Activated T-helper 17 cell treated with anti-CD3 and anti-CD28 coated beads, Interleukin-2, amount 50 U/mL, for 72 hours (primary cell): ENCODE results near the gene ADD2. TPM values are rescaled to one million over a fixed set of nuclear protein-coding genes. Genes with fewer than 3 reads are reported as not detected.

Source experiments
- ATAC-seq: fragments of 150-1000 bp; cut with Tn5 transposase; replicated peaks from 2 replicates; pipeline ENCODE4 v1.10.0; 2021; ENCODE audit warnings: mild to moderate bottlenecking, moderate library complexity
- H3K27ac Mint-ChIP-seq: one replicate; pipeline ENCODE4 v1.8.0; 2022; ENCODE audit warnings: mixed read lengths
- H3K27me3 Mint-ChIP-seq: one replicate; pipeline ENCODE4 v1.8.0; 2022; ENCODE audit warnings: mixed read lengths
- H3K36me3 Mint-ChIP-seq: one replicate; pipeline ENCODE4 v1.8.0; 2022; ENCODE audit warnings: low read depth, mild to moderate bottlenecking, mixed read lengths
- H3K4me1 Mint-ChIP-seq: one replicate; pipeline ENCODE4 v1.8.0; 2022; ENCODE audit warnings: mixed read lengths
- H3K4me3 Mint-ChIP-seq: one replicate; pipeline ENCODE4 v1.8.0; 2022; ENCODE audit warnings: mild to moderate bottlenecking, mixed read lengths
- H3K9me3 Mint-ChIP-seq: one replicate; pipeline ENCODE4 v1.8.0; 2022; ENCODE audit warnings: mixed read lengths
- total RNA-seq, 2 donors: library from RNA; stranded (reverse); gene quantifications; one replicate each; pipeline ENCODE4 v1.2.3, GENCODE V29; 2022

ADD2 gene
- total RNA-seq, 2 donors from 2014 or later = 2.0 to 7.4 TPM

DNA sequence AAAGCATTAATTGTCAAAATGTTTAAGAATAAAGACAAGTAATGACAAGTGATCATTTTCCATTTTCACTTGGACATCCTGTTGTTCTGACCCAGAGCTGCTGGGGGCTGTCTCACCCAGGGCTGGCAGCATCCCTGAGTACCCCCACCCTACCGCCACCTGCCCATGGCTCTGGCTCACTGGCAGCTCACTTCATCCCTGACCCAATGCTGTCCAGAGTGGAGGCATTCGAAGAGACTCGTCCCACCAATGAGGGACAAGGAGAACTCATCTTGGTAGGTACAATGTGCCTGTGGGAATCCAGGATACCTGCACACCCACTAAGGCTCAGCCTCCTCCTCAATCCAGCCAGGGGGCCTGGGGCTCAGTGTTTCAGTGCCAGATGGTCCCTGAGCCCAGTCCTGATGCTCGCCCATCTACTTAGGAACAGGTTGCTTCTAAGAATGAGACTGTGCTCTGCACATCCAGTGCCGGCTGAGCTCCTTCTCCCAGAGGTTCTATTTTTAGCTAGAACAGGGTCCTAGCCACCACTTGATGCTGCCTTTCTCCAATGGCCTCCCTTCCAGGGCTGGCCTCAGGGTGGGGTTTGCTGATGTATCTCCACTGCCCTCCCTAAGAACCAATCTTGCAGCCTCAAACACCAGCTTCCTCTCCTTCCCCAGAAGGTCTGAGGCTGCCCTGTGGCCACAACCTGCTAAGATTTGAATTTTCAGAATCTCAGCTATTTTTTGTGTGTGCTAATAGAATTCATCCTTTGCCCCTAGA is 53.7 kb downstream of the ADD2 start:
- Mint-ChIP-seq H3K36me3 (no peaks in the 10 kb centered on the region), H3K9me3 (no peaks in the 10 kb centered on the region), H3K4me1 (no peaks in the 10 kb centered on the region), H3K27me3 (peaks cover 6% of the 10 kb centered on the region), H3K4me3 (no peak overlapping the region), H3K27ac (no peak overlapping the region)
- ATAC-seq = no peak

DNA sequence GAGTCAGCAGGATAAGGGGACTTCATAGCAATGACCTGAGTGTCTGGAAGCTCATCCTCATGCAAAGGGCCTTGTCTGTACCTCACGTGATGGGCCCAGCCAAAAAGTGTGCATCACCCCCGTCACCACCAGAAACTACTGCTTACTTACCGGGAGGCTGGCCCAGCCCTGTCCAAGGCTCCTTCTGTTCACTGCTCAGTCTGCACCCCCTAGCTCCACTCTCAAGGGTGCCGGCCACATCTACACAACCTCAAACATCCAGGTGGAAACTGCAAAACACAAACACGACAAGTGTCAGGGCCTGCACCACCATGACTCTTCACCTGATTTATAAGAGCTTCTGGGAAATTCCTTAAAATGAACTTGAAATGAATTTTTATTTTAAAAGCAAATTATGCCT is 55.1 kb downstream of the ADD2 start:
- Mint-ChIP-seq H3K4me1 (no peaks in the 10 kb centered on the region), H3K9me3 (no peaks in the 10 kb centered on the region), H3K4me3 (no peak overlapping the region), H3K27ac (no peak overlapping the region), H3K27me3 (peaks cover 6% of the 10 kb centered on the region), H3K36me3 (no peaks in the 10 kb centered on the region)
- no peak for ATAC-seq

DNA sequence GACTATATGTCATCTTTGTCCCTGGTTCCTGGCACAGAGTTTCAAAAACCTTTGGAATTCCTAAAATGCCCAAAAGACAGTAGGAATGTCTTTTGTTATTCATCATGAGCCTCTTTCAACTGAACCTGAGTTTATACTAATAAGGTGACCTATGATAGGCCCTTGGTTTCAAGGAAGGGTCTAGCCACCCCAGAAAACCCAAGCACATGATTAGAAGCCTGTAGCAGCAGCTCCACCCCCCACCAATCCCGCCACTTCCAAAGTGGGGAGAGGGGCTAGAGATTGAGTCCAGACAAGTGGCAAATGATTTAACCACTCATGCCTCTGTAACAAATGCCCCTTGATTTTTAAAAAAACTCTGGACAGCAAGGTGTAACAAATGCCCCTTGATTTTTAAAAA is 56.8 kb downstream of the ADD2 start:
- Mint-ChIP-seq H3K4me1 (no peaks in the 10 kb centered on the region), H3K4me3 (no peak overlapping the region), H3K9me3 (no peaks in the 10 kb centered on the region), H3K36me3 (no peaks in the 10 kb centered on the region), H3K27ac (no peak overlapping the region), H3K27me3 (peaks cover 3% of the 10 kb centered on the region)
- ATAC-seq = no peak

DNA sequence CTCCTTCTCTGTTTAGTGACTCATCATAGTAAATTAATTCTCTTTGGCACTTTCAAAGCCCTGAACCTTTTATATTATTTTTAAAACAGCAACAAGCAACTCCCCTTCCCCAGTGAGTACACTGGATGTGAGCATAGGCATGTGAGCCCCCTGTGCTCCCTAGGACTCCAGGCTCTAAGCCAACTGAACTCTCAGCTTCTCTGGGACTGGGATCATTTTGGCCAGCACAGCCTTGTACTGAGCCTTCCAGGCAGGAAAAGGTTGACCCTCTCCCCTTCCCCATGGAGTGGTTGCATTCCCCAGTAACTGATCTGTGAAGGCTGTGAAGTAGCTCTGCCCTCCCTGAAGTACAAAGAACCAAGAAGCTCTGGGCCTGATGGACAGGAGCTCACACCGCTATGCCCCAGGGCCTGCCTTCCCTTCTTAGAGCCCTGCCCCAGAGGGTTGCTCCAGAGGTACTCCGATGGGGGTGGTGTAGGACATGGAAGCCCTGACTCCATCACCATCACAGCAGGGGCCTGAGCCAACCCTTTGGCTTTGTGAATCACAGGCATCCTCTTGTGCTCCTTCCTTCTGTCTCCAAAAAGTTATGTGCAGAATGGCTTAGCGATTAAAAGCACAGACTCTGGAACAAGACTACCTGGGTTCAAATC is 57.8 kb downstream of the ADD2 start:
- Mint-ChIP-seq H3K27me3 (no peaks in the 10 kb centered on the region), H3K9me3 (no peaks in the 10 kb centered on the region), H3K36me3 (no peaks in the 10 kb centered on the region), H3K4me1 (no peaks in the 10 kb centered on the region), H3K27ac (no peak overlapping the region), H3K4me3 (no peak overlapping the region)
- no peak for ATAC-seq

DNA sequence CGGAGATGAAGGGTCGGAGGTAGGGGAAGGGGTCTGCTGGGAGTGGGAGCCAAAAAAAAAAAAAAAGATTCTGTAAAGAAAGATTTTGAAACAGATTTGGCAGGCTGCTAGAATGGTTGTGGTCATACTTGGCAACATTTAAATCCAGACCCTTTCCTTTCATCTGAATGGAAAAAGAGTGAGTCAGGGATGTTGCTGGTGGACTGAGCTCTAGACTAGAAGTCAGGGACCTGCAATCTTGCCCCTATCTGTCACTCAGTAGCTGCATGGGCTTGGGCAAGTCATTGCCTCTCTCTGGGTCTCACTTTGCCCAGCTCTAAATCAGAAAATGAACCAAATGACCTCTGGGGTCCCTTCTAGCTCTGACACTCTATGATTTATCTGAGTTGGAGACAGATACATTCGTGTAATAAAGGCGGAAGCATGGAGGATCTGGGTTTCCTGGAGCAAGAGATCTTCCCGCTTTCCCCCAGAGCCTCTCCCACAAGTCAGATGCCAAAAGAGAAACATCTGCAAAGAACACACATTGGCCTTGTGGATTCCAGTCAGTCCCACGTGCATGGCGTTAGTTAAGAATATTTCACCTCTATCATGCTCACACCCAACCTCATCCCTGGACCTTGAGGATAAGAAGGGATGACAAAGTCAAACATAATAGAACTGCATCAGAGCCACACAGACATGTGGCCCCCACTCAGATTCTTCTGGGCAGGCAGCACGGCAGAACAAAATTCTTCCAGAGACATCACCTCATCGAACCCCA is 58.5 kb downstream of the ADD2 start:
- no peak for ATAC-seq
- Mint-ChIP-seq H3K27ac (no peak overlapping the region), H3K27me3 (no peaks in the 10 kb centered on the region), H3K9me3 (no peaks in the 10 kb centered on the region), H3K36me3 (no peaks in the 10 kb centered on the region), H3K4me3 (no peak overlapping the region), H3K4me1 (no peaks in the 10 kb centered on the region)

DNA sequence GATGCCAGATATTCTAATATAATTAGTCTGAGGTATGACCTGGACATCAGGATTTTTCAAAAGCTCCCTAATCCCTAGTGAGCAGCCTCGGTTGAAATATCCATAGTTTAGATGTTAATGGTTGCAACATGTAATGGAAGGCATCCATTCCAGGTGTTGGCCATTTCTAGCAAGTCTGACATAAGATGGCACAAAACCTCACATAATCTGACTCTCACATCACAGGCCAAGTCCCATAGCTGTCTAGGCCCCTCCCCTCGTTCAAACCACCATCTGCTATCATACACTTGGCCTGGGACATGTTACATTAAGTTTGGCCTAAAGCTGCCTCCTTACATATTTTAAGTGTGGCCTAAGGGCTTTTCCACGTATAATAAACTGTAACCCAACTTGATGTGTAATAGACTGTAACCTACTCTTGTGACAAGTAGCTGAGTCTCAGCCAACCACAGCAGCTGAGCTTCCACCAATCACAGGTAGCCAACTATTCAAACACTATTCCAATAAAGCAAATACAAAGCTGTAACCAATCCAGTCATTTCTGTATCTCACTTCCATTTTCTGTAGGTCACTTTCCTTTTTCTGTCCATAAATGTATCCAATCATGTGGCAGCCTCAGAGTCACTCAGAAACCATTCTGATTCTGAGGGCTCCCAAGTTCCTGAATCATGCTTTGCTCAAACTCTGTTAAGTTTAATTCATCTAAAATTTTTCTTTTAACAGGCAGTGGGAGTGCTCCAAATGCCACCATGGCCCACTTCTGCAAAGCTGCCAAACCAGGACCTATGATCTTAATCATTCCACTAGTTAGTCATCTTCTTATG is 59.4 kb downstream of the ADD2 start:
- no peak for ATAC-seq
- no peaks in the 10 kb centered on the region for H3K4me1 Mint-ChIP-seq
- H3K27ac Mint-ChIP-seq = no peak overlapping the region
- no peaks in the 10 kb centered on the region for H3K9me3 Mint-ChIP-seq
- no peaks in the 10 kb centered on the region for H3K27me3 Mint-ChIP-seq
- no peak overlapping the region for H3K4me3 Mint-ChIP-seq
- no peaks in the 10 kb centered on the region for H3K36me3 Mint-ChIP-seq

DNA sequence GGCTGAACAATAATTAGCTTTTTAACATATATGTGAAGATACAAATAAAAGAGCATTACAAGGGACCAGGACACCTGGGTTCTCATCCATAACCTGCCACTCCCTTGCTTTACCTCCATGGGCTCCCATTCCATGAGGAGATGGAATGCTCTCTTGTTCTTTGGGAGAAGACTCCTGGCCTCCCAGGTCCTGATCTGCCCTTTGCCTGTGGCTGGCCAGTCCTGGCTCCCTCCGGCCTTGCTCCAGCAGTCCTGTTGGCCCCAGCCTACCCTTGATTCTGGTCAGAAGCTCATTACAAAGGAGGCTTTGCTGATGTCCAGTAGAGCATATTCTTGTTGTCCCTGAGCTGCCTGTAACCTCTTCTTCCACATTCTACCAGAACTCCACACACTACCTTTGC is 60.3 kb downstream of the ADD2 start:
- no peak for ATAC-seq
- Mint-ChIP-seq H3K27me3 (no peaks in the 10 kb centered on the region), H3K4me1 (no peaks in the 10 kb centered on the region), H3K4me3 (no peak overlapping the region), H3K27ac (no peak overlapping the region), H3K36me3 (no peaks in the 10 kb centered on the region), H3K9me3 (no peaks in the 10 kb centered on the region)

DNA sequence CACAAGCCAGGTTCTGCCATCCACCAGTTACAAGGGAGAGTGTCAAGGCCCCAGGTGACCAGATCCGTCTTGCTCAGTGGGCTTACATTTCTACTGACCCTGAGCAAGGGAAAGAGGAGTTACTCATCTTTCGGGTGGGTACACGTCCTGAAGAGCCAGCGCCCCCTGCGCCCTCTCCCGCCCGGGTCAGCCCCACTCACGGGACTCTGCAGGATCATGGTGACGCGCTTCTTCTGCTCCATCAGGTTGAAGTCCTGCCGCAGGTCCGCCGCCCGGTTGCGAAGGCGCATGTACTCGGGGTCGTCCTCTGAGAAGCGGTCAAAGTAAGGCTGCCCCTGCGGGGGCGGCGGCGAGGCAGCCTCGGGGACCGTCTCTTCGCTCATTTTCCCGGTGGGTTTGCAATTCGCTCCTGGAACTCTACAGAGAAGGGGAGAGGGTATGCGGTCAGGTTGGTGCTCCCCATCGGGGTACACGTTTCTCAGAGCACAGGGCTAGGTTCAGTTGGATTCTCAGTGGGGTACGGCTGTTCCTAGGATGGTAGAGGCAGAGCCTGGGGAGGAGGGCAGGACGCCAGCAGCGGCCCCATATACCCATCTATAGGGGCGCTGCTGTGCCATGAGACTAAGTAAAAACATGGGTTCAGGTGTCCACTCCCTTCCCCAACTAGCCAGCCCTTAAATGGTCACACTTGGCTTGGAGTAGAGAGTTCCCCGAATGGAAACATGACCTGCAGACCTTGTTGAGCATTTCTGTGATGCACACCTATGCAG is 61.8 kb downstream of the ADD2 start:
- Mint-ChIP-seq H3K9me3 (no peaks in the 10 kb centered on the region), H3K27ac (no peak overlapping the region), H3K4me3 (no peak overlapping the region), H3K4me1 (no peaks in the 10 kb centered on the region), H3K27me3 (no peaks in the 10 kb centered on the region), H3K36me3 (no peaks in the 10 kb centered on the region)
- ATAC-seq = no peak

DNA sequence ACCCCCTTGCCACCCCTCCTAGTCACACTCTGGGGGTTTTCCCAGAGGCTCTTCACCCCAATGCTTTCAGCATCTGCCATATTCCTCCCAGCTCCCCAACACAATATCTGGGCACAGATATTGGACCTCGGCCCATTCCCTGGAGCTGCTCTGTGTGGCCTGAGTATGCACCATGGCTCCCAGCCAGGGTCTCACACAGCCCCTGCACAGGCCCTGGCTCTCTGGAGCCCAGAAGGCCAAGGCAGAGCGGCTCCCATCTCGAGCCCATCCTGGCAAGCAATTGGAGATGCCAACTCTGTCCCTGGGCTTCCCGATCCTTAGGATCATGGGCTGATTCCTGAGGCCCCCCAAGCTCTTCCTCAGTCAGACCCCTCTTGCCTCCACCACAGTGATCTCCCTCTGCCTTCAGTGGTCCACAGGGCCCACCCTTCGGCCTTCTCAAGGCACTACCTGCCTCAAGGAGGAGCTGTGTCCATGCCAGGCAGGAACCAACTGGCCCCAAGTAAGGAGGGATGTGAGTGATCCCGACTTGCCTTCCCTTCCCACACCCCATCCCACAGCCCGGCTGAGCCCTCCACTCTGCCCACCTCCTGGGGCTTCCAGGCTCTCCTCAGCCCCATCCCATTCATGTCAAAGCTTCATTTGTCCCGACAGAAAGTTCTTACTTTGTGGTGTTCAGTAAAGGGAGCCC is 62.7 kb downstream of the ADD2 start:
- Mint-ChIP-seq H3K27me3 (no peaks in the 10 kb centered on the region), H3K27ac (no peak overlapping the region), H3K9me3 (no peaks in the 10 kb centered on the region), H3K4me3 (no peak overlapping the region), H3K36me3 (no peaks in the 10 kb centered on the region), H3K4me1 (no peaks in the 10 kb centered on the region)
- no peak for ATAC-seq

DNA sequence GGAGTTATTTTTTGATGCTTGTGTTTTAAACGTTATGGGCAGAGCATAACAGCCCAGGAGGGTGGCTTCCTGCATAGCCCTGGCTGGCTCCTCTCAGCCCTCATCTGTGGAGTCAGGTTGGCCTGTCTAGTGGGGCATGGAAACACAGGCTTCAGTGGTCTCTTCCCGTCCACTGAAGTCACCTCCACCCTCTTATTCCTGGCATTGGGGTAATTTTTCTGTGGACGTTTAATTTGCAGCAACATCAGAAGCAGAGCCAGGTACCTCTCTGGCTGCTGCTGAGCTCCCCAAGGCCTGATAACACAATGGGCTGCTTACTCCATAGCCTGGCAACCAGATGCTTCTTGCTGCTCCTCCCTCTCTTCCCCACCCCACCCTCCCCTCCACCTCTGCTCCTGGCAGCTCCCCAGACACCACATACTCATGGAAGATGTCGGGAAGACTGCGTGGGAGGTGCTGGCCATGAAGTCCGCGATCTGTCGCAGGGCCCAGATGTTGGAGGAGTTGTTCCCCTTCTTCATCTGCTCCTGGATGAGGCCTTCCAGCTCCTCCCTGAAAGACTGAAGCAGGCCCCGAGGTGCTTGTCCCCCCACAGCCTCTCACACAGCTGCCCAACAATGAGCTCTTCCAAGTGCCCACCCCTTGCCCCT is 64.0 kb downstream of the ADD2 start:
- Mint-ChIP-seq H3K4me3 (no peak overlapping the region), H3K36me3 (no peaks in the 10 kb centered on the region), H3K27me3 (no peaks in the 10 kb centered on the region), H3K4me1 (no peaks in the 10 kb centered on the region), H3K9me3 (no peaks in the 10 kb centered on the region), H3K27ac (no peak overlapping the region)
- no peak for ATAC-seq

DNA sequence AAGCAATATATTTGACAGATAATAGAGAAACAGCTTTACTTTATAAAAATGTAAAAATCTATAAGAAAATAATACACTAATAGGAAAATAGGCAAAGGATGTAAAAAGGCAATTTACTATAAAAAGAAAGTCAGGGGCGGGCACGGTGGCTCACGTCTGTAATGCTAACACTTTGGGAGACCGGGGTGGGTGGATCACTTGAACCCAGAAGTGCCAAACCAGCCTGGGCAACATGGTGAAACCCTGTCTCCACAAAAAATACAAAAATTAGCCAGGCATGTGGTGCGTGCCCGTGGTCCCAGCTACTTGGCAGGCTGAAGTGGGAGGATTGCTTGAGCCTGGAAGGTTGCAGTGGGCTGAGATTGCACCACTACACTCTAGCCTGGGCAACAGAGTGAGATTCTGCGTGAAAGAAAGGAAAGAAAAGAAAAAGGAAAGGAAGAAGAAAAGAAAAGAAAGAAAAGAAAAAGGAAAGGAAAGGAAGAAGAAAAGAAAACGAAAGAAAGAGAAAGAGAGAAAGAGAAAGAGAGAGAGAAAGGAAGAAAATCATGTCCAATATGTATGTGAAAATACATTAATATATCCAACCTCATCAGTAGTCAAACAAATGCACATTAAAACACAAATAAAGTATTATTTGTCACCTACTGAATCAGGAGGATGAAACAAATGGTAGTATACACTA is 65.1 kb downstream of the ADD2 start:
- no peak overlapping the region for H3K27ac Mint-ChIP-seq
- ATAC-seq = no peak
- no peaks in the 10 kb centered on the region for H3K9me3 Mint-ChIP-seq
- peaks cover 3% of the 10 kb centered on the region for H3K27me3 Mint-ChIP-seq
- no peaks in the 10 kb centered on the region for H3K36me3 Mint-ChIP-seq
- H3K4me1 Mint-ChIP-seq = no peaks in the 10 kb centered on the region
- no peak overlapping the region for H3K4me3 Mint-ChIP-seq

DNA sequence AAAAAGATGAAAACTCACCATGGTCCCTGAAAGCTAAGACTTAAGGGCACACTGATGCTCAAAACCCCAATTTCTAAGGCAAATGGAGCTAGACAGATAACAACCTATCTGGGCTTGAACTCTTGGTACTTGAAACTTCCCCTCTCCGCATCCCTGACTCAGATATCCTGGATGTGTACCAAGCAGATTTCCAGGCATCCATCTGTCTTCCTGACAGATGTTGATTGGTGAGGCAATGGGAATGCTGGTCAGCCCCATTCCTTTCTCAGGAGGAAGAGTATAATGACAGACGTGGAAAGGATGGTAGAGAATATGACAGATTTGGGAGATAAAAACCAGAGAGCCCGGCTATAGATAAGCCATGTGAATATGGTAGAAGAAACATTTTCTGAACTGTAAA is 69.2 kb downstream of the ADD2 start:
- H3K36me3 Mint-ChIP-seq = no peaks in the 10 kb centered on the region
- H3K4me1 Mint-ChIP-seq = no peaks in the 10 kb centered on the region
- no peak for ATAC-seq

More for the DNA sequence above, 69.2 kb downstream of the ADD2 start:
- Mint-ChIP-seq H3K4me3 (no peak overlapping the region), H3K27me3 (peaks cover 18% of the 10 kb centered on the region), H3K9me3 (no peaks in the 10 kb centered on the region), H3K27ac (no peak overlapping the region)
